Smooth muscle cell (in vitro differentiated cells): Measurements from ENCODE around the gene STX18. TPM values are rescaled to one million over a fixed set of nuclear protein-coding genes. Genes with fewer than 3 reads are reported as not detected.

Experiments
- DNase-seq: peaks from one replicate; lab custom pipeline; 2025; ENCODE audit not compliant: unreplicated experiment; lab: John Stamatoyannopoulos, UW
- H2AFZ ChIP-seq: fragments of 200-600 bp; sonication (generic); 2 replicates; pipeline ENCODE4 v1.6.0; 2016; ENCODE audit warnings: antibody characterized with exemption, low read depth, mild to moderate bottlenecking
- H3F3A ChIP-seq: fragments of 200-600 bp; sonication (generic); 2 replicates; pipeline ENCODE4 v1.6.0; 2017; ENCODE audit warnings: antibody characterized with exemption, low read depth
- H3K27ac ChIP-seq: fragments of 200-600 bp; sonication (generic); 2 replicates; pipeline ENCODE4 v1.5.1; 2016; ENCODE audit warnings: low read depth, mild to moderate bottlenecking
- H3K27me3 ChIP-seq: fragments of 200-600 bp; sonication (generic); 2 replicates; pipeline ENCODE4 v1.6.1; 2016; ENCODE audit warnings: low read depth, mild to moderate bottlenecking
- H3K36me3 ChIP-seq: fragments of 200-600 bp; sonication (generic); 2 replicates; pipeline ENCODE4 v1.5.1; 2016; ENCODE audit warnings: low read depth
- H3K4me1 ChIP-seq: fragments of 200-600 bp; sonication (generic); 2 replicates; pipeline ENCODE4 v1.5.1; 2016; ENCODE audit warnings: low read depth
- H3K4me2 ChIP-seq: fragments of 200-600 bp; sonication (generic); 2 replicates; pipeline ENCODE4 v1.6.0; 2016; ENCODE audit warnings: mild to moderate bottlenecking
- H3K4me3 ChIP-seq: fragments of 200-600 bp; sonication (generic); 2 replicates; pipeline ENCODE4 v1.5.1; 2016; ENCODE audit warnings: mild to moderate bottlenecking
- H3K79me2 ChIP-seq: fragments of 200-600 bp; sonication (generic); 2 replicates; pipeline ENCODE4 v1.6.0; 2016; ENCODE audit warnings: low read depth, mild to moderate bottlenecking
- H3K9ac ChIP-seq: fragments of 200-600 bp; sonication (generic); 2 replicates; pipeline ENCODE4 v1.6.0; 2016; ENCODE audit warnings: low read depth
- H3K9me3 ChIP-seq: fragments of 200-600 bp; sonication (generic); replicated peaks from 2 replicates; pipeline ENCODE4 v1.5.1; 2016; ENCODE audit warnings: low read depth
- H4K20me1 ChIP-seq: fragments of 200-600 bp; sonication (generic); 2 replicates; pipeline ENCODE4 v1.6.0; 2016; ENCODE audit warnings: low read depth
- CTCF ChIP-seq: fragments of 200-600 bp; sonication (generic); IDR thresholded peaks from 2 replicates; pipeline ENCODE4 v1.5.1; 2017; ENCODE audit warnings: borderline replicate concordance, mild to moderate bottlenecking, antibody characterized with exemption; ENCODE audit not compliant: insufficient read depth, poor library complexity, severe bottlenecking
- WGBS: methylation state at CpG from one replicate; pipeline ENCODE4 v1.1.7; 2016; ENCODE audit warnings: low lambda C conversion rate; 5-methylcytosine and 5-hydroxymethylcytosine counted together
- polyA plus RNA-seq: library from polyadenylated mRNA; unstranded; fragments of >200 nt; fragmentation: Nextera tagmentation; extraction: Ambion mirVana; gene quantifications from 2 replicates; pipeline ENCODE4 v1.2.1, GENCODE V29; 2016
- total RNA-seq: library from RNA; depleted of rRNA; stranded (reverse); fragments of >200 nt; gene quantifications from 2 replicates; pipeline ENCODE4 v1.2.3, GENCODE V29; 2014

The STX18 gene
- total and polyA plus RNA-seq, 2 experiments from 2014 or later, result 17.7 to 23.3 TPM

- Histone ChIP-seq H3K9ac (no peak overlapping the region), H3K79me2 (no peaks in the 10 kb centered on the region), H3K4me2 (no peak overlapping the region), H4K20me1 (no peaks in the 10 kb centered on the region), H3K27ac (no peak overlapping the region), H3K4me3 (no peak overlapping the region), H3K27me3 (no peaks in the 10 kb centered on the region), H3K36me3 (no peaks in the 10 kb centered on the region), H3K4me1 (no peaks in the 10 kb centered on the region), H2AFZ (no peak overlapping the region), H3K9me3 (no peaks in the 10 kb centered on the region), H3F3A (no peaks in the 10 kb centered on the region)
- TF ChIP-seq CTCF, result no peak
- no peak for DNase-seq
- WGBS, result 78% methylated on average over 6 of the region's 6 CpGs
These were observed 167.3 kb downstream of the STX18 start for GRCh38 chr4:4374388-4375098.

Other genes starting within 250 kb of the STX18 start
- gene NSG1, start 154.9 kb downstream of the STX18 start, total RNA-seq, result 11.4 and 15.4 TPM in 2 replicates
- 8.4 and 19.0 TPM in 2 replicates for gene NSG1, start 154.9 kb downstream of the STX18 start, polyA plus RNA-seq